ENCODE measurements around the gene ZC3H7B. TPM values are rescaled to one million over a fixed set of nuclear protein-coding genes. Genes with fewer than 3 reads are reported as not detected.

The ZC3H7B gene
- total RNA-seq, 1 donor from 2014 or later, result 83.4 TPM

DNA sequence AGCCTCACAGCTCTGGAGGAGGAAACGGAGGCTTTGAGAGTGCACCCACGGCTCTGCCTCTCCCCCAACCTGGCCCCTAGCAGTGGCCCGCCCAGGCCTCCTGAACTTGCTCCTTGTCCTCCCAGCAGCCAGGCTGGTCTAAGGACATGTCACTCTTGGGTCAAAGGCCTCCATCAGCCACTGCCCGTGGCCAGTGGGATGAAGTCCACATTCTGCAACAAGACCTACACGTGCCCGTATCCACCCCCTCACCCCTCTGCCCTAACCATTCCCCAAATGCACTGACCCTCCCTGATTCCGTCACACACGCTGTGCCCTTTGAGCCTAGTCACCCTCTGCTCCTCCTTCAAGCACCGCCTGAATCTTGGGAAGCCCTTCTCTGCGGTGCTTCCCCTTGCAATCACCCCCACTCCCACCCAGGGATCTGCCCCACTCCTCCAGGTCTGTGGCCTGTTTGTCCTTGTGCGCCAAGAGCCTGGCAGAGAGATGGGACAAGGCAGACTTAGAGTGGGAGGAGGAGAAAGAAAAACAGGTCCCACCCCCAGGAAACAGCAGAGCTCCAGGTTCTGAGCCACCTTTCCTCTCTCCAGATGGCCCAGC is 43.0 kb downstream of the ZC3H7B start:
- TF ChIP-seq, protein P1, sequence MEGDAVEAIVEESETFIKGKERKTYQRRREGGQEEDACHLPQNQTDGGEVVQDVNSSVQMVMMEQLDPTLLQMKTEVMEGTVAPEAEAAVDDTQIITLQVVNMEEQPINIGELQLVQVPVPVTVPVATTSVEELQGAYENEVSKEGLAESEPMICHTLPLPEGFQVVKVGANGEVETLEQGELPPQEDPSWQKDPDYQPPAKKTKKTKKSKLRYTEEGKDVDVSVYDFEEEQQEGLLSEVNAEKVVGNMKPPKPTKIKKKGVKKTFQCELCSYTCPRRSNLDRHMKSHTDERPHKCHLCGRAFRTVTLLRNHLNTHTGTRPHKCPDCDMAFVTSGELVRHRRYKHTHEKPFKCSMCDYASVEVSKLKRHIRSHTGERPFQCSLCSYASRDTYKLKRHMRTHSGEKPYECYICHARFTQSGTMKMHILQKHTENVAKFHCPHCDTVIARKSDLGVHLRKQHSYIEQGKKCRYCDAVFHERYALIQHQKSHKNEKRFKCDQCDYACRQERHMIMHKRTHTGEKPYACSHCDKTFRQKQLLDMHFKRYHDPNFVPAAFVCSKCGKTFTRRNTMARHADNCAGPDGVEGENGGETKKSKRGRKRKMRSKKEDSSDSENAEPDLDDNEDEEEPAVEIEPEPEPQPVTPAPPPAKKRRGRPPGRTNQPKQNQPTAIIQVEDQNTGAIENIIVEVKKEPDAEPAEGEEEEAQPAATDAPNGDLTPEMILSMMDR (IDR thresholded peaks at IDR 0.05; ENCODE audit: unreplicated experiment), result no peak
- H3K9me3 Mint-ChIP-seq (ENCODE audit: low read depth), result no peaks in the 10 kb centered on the region
- H3K36me3 Mint-ChIP-seq (ENCODE audit: insufficient read depth), result peaks cover 8% of the 10 kb centered on the region
- H3K27me3 Mint-ChIP-seq, result no peaks in the 10 kb centered on the region
- H3K4me3 Mint-ChIP-seq (ENCODE audit: low read depth), result no peak overlapping the region
- no peak for DNase-seq (ENCODE audit: low spot score, unreplicated experiment)
- no peak overlapping the region for H3K27ac Mint-ChIP-seq
- H3K4me1 Mint-ChIP-seq (ENCODE audit: low read depth), result no peaks in the 10 kb centered on the region

DNA sequence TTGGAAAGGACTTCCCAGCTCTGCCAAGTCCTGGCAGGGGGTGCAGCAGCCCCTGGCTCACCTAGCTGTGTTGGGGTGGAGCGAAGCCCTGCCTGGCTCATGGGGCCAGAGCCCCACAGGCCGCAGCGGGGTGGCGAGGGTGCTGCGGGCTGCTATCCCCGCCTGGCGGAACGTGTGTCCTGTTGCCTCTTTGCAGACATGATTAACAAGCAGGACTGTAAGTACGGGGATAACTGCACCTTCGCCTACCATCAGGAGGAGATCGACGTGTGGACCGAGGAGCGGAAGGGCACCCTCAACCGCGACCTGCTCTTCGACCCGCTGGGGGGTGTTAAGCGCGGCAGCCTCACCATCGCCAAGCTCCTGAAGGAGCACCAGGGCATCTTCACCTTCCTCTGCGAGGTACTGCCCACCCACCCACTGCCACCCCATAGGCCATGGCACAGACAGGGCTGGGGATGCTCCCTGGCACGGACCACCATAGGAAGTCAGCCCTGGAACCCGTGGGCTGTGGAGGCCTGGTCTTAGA is 44.5 kb downstream of the ZC3H7B start:
- Mint-ChIP-seq H3K27ac (no peak overlapping the region), H3K27me3 (no peaks in the 10 kb centered on the region), H3K4me1 (ENCODE audit: low read depth) (no peaks in the 10 kb centered on the region), H3K4me3 (ENCODE audit: low read depth) (no peak overlapping the region), H3K9me3 (ENCODE audit: low read depth) (no peaks in the 10 kb centered on the region), H3K36me3 (ENCODE audit: insufficient read depth) (peaks cover 15% of the 10 kb centered on the region)
- TF ChIP-seq, protein P1 (IDR thresholded peaks at IDR 0.05; ENCODE audit: unreplicated experiment), result no peak
- DNase-seq (ENCODE audit: low spot score, unreplicated experiment), result no peak

DNA sequence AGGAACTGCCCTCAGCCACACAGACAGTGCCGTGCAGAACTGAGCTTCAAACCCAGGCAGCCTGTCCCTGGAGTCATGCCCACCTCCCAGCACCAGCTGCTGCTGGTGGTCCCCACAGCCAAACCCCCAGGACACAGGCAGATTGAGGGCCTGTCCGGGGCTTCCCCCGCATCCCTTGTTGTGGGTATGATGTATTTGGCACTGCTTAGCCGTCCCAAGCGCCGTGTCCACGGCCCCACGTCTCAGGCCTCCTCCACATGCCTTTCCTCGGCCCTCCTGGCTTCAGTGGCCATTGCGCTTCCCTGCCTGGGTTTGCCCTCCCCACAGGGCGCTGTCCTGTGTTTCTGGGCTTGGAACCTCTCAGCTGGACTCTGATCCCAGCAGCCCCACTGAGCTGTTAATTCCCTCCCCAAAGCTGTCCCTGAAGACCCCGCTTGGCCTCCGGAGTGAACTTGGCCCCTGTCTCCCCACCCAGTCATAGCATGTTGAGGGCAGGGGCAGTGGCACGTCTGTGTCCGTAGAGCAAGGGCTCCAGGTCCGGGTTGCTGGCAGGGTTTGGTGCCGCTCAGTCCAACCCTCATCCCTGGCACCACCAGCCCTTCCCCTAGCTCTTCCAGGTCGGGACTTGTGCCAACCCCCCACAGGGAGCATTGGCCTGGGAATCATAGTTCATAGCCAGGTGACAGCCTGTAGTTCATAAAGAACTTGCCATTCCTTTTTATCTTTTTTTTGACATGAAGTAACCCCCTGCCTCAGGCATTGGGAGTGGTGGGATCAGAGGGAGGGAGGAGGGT is 45.9 kb downstream of the ZC3H7B start:
- H3K27ac Mint-ChIP-seq, result no peak overlapping the region
- H3K4me1 Mint-ChIP-seq (ENCODE audit: low read depth), result no peaks in the 10 kb centered on the region
- no peaks in the 10 kb centered on the region for H3K9me3 Mint-ChIP-seq (ENCODE audit: low read depth)
- H3K4me3 Mint-ChIP-seq (ENCODE audit: low read depth), result no peak overlapping the region
- no peak for DNase-seq (ENCODE audit: low spot score, unreplicated experiment)
- TF ChIP-seq, protein P1 (IDR thresholded peaks at IDR 0.05; ENCODE audit: unreplicated experiment), result no peak
- no peaks in the 10 kb centered on the region for H3K27me3 Mint-ChIP-seq
- peaks cover 17% of the 10 kb centered on the region for H3K36me3 Mint-ChIP-seq (ENCODE audit: insufficient read depth)

DNA sequence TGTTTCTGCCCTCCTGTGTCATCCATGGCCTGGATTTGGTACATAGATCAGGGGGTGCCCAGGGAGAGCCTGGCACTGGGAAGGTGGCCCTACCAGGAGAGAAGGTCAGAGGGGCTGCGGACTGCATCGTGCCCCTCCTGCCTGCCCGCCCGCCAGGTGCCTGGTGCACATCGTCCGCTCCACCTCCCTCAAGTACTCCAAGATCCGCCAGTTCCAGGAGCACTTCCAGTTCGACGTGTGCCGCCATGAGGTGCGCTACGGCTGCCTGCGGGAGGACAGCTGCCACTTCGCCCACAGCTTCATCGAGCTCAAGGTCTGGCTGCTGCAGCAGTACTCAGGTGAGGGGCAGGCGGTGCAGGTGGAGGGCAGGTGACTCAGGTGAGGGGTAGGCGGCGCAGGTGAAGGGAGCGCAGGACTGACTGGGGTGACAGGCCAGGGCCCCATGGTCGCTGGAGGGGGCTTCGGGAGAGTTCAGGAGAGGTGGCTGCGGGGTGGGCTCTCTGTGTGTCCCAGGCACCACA is 47.7 kb downstream of the ZC3H7B start:
- TF ChIP-seq, protein P1 (IDR thresholded peaks at IDR 0.05; ENCODE audit: unreplicated experiment), result no peak
- Mint-ChIP-seq H3K9me3 (ENCODE audit: low read depth) (no peaks in the 10 kb centered on the region), H3K4me3 (ENCODE audit: low read depth) (no peak overlapping the region), H3K36me3 (ENCODE audit: insufficient read depth) (peaks cover 17% of the 10 kb centered on the region), H3K27ac (no peak overlapping the region), H3K4me1 (ENCODE audit: low read depth) (no peaks in the 10 kb centered on the region), H3K27me3 (no peaks in the 10 kb centered on the region)
- DNase-seq (ENCODE audit: low spot score, unreplicated experiment), result no peak

DNA sequence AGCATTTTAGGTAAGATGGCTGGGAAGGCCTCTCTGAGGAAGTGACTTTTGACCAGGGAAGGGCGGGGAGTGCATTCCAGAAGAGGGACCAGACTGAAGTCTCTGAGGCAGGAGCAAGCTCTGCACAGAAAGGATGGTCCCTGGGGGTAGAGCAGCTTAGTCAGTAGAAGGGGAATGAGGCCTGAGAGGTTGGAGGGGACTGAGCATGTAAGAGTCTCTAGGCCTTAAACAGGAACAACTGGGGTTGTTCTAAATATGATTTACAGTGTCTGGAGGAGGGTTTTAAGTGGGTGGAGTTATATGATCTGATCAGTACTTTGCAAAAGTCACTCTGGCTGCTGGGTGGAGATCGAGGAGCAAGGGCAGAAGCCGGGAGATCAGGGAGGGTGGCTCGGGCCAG is 48.8 kb downstream of the ZC3H7B start:
- peak overlapping the region; percentile 34 for H3K27ac Mint-ChIP-seq
- no peak overlapping the region for H3K4me3 Mint-ChIP-seq (ENCODE audit: low read depth)
- no peaks in the 10 kb centered on the region for H3K4me1 Mint-ChIP-seq (ENCODE audit: low read depth)
- H3K9me3 Mint-ChIP-seq (ENCODE audit: low read depth), result no peaks in the 10 kb centered on the region
- TF ChIP-seq, protein P1 (IDR thresholded peaks at IDR 0.05; ENCODE audit: unreplicated experiment), result no peak
- H3K36me3 Mint-ChIP-seq (ENCODE audit: insufficient read depth), result peaks cover 21% of the 10 kb centered on the region
- H3K27me3 Mint-ChIP-seq, result no peaks in the 10 kb centered on the region
- no peak for DNase-seq (ENCODE audit: low spot score, unreplicated experiment)
